Skeletal muscle cell (primary cell): ENCODE data around the gene USP19.

Source experiments
- DNase-seq: peaks from one replicate; pipeline ENCODE4 v3.0.0-alpha.2; 2010; ENCODE audit warnings: low read depth
- H3K4me3 ChIP-seq: 2 replicates; pipeline ENCODE4 v1.5.1; 2011; ENCODE audit warnings: low read depth, mild to moderate bottlenecking, control low read depth, low read length, moderate library complexity

Gene USP19

DNA sequence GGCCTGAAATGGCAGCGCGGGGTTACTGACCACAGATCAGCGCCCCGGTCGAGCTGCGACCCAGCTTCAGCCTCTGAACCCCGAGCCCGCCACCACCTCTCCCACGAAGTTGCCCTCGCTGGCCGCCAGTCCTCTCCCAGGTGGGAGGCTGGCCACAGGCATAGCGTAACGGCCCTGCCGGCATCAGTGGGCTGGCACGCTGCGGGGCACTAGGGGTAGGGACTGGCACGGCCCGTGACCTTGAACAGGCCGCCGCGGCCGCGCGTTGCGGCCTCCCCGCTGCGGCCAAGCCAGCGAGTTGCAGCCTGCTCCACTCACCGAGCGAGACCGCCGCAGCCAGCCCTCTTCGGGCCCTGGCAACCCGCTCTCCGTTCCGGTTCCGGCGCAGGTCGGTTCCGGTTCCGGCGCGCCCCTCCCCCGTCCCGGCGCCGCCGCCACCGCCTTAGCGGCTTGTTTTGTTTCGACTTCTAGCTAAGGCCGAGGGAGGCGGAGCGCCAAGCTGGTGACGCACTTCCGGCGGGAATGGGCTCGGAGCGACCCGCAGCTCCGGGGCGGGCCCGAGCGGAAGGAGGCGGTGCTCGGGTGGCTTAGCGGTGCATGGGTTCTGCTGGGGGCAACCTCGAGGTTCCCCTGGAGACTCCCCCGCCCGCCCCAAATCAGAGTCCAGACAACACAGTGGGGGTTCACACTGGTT is at the start of gene USP19:
Gene USP19, minus strand, starts transcription at position 386 of the 694 bp plus-strand sequence. CDS start 1,678 bp downstream, outside the sequence.
- DNase-seq: peak; percentile 62

GRCh38 chr3:49166752-49167556 is 46.3 kb upstream of the USP19 start:
- DNase-seq: no peak
- H3K4me3 ChIP-seq: peak overlapping the region; percentile 81

More for the DNA sequence above, at the start of gene USP19:
- H3K4me3 ChIP-seq: peak within 1 kb of the TSS; percentile 80

- DNase-seq: no peak
- H3K4me3 ChIP-seq: peak within 1 kb of the TSS; percentile 81
Measured at GRCh38 chr3:49165771-49166751, 45.4 kb upstream of the USP19 start, which contains the start of gene CCDC71. TSS of gene CCDC71 (minus strand) at chr3:49166331. CDS start at chr3:49164208, 2,123 bp downstream.

DNA sequence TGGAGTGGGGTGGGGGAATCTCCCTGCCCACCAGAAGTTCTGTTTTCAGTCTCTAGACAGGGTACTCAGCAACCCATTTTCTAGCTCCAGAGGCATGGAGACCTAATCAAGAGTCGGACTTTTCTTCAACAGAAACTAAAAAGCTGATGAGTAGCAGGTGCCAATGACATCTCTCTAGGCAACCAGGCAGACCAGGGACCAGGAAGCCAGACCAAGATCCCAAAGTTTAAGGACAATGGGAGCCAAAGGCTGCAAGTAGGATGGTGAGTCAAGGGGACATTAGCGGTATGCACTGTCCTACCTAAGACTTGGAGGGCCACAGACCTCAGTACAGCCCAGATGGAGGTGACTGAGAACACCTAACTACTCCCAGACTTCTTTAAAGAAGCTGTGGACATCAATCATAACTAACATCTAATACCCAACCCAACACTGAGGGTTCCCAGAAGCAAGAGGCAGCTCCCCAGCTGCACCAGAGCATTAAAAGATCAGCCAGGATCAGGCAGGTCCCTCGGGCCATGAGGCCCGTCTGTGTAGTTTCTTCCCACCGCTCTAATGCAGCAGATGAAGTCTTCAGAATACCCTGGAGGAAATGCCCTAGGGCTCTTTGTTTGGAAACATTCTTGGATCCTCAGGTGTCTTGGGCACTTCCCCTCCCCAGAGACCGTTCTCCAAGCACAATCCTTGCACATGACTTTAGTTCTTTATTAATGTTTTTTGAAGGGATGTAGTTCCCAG is 44.5 kb upstream of the USP19 start:
- no peak for DNase-seq
- peak overlapping the region; percentile 81 for H3K4me3 ChIP-seq

DNA sequence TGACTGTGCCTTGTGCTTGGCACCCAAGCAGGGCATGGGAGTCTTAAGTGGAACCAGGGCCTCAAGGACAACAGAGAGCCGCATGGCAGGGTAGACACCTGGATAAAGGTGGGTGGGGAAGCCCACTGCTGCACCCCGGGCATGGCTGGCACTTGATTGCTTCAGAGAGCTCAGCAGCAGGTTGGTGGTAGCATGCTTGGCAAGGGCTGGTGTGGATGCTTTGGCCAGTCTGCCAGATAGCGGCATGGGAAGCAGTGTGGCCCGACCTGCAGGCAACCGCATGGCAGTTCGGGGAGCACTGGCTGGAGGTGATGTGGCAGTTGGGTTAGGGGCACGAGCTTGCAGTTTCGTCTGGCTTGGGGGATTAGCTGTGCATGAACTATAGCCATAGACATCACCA is 43.0 kb upstream of the USP19 start:
- DNase-seq: no peak
- no peak overlapping the region for H3K4me3 ChIP-seq

DNA sequence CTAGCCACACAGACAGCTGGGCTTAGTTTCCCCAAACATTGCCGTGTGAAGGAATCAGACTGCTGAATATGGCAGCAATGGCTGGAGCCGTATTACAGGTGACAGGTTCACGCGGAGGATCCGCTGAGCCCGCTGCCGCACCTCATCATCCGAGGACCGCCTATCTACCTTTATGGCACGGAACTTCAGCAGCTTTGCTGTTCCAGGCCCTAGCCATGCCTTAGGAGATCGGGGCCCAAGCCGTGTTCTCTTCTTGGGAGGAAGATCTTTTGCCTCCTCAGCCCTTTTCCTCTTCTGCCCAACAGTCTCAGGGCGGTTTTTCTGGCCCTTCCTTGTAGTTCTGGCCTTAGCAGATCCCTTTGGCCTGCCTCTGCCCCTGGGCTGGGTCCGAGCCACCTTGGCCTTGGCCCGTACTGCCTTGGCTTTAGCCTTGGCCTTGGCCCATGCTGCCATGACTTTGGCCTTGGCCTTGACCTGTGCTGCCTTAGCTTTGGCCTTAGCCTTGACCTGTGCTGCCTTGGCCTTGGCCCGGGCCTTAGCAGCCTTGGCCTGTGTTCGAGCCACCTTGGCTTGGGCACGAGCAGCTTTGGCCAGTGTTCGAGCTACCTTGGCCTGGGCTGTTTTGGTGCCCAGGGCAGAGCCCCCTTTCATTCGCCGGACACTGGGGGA is 42.3 kb upstream of the USP19 start:
- no peak overlapping the region for H3K4me3 ChIP-seq
- no peak for DNase-seq

GRCh38 chr3:49161808-49162530 is 41.3 kb upstream of the USP19 start:
- H3K4me3 ChIP-seq: no peak overlapping the region
- DNase-seq: no peak

DNA sequence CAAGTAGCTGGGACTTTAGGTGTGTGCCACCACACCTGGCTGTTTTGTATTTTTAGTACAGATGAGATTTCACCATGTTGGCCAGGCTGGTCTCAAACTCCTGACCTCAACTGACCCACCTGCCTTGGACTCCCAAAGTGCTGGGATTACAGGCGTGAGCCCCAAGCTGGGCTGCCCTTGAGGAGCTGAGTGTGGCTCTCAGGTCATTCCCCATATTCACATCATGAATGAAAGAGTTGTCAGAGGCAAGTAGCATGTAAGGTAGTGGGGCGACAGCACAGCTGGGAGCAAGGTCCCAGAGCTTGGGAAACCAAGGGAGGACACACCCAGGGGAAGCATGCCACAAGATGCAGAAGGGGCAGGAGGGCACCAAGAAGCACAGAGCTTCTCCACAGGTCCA is 40.6 kb upstream of the USP19 start:
- no peak overlapping the region for H3K4me3 ChIP-seq
- DNase-seq: no peak

- no peak for DNase-seq
- no peak overlapping the region for H3K4me3 ChIP-seq
Measured at GRCh38 chr3:49158792-49159191, 38.2 kb upstream of the USP19 start.

GRCh38 chr3:49158103-49158709 is 37.6 kb upstream of the USP19 start:
- no peak overlapping the region for H3K4me3 ChIP-seq
- DNase-seq: no peak

- no peak overlapping the region for H3K4me3 ChIP-seq
- DNase-seq: no peak
Measured at GRCh38 chr3:49157289-49157688, 36.7 kb upstream of the USP19 start.

GRCh38 chr3:49153349-49153912 is 32.8 kb upstream of the USP19 start:
- H3K4me3 ChIP-seq: no peak overlapping the region
- DNase-seq: no peak

GRCh38 chr3:49151610-49152009 is 31.0 kb upstream of the USP19 start:
- H3K4me3 ChIP-seq: no peak overlapping the region
- DNase-seq: no peak

GRCh38 chr3:49148159-49148558 is 27.5 kb upstream of the USP19 start:
- DNase-seq: no peak
- H3K4me3 ChIP-seq: no peak overlapping the region

- DNase-seq: no peak
- H3K4me3 ChIP-seq: no peak overlapping the region
Measured at GRCh38 chr3:49140080-49140479, 19.5 kb upstream of the USP19 start.

GRCh38 chr3:49135499-49135898 is 14.9 kb upstream of the USP19 start:
- H3K4me3 ChIP-seq: no peak overlapping the region
- no peak for DNase-seq
